Subcutaneous abdominal adipose tissue (tissue), 5 donors: ENCODE data around the gene CFAP299.
"Not testable (repeated sequence)": the region's sequence is repeated elsewhere in the genome, so short reads cannot be mapped to it uniquely, and the experiment has no call there.

Source experiments
- H3K27ac ChIP-seq: one replicate; pipeline ENCODE4 v1.7.0; 2013; ENCODE audit warnings: low read depth, mild to moderate bottlenecking, inconsistent platforms, low read length, moderate library complexity
- H3K27me3 ChIP-seq, 5 donors: one replicate each; pipeline ENCODE4 v1.7.0; 2013; ENCODE audit warnings: low read length in 5 of 5, inconsistent platforms in 1 of 5; ENCODE audit not compliant: control insufficient read depth in 5 of 5, insufficient read depth in 4 of 5
- H3K36me3 ChIP-seq, 5 donors: one replicate each; pipeline ENCODE4 v1.7.0; 2013; ENCODE audit warnings: low read length in 5 of 5; ENCODE audit not compliant: control insufficient read depth in 5 of 5, insufficient read depth in 5 of 5
- H3K4me1 ChIP-seq, 5 donors: one replicate each; pipeline ENCODE4 v1.7.0; 2013; ENCODE audit warnings: low read length in 5 of 5, mild to moderate bottlenecking in 3 of 5, moderate library complexity in 1 of 5; ENCODE audit not compliant: control insufficient read depth in 5 of 5, insufficient read depth in 5 of 5
- H3K4me3 ChIP-seq, 5 donors: one replicate each; pipeline ENCODE4 v1.7.0; 2013; ENCODE audit warnings: low read length in 5 of 5, low read depth in 1 of 5
- H3K9ac ChIP-seq, 5 donors: one replicate each; pipeline ENCODE4 v1.7.0; 2013; ENCODE audit warnings: low read length in 5 of 5, mild to moderate bottlenecking in 4 of 5, moderate library complexity in 3 of 5
- H3K9me3 ChIP-seq, 5 donors: one replicate each; pipeline ENCODE4 v1.7.0; 2013; ENCODE audit warnings: low read length in 5 of 5; ENCODE audit not compliant: control insufficient read depth in 5 of 5
- donor health status: healthy.
- donor health status: healthy.
- donor health status: healthy.
- donor health status: healthy.
- donor health status: healthy.

The CFAP299 gene

DNA sequence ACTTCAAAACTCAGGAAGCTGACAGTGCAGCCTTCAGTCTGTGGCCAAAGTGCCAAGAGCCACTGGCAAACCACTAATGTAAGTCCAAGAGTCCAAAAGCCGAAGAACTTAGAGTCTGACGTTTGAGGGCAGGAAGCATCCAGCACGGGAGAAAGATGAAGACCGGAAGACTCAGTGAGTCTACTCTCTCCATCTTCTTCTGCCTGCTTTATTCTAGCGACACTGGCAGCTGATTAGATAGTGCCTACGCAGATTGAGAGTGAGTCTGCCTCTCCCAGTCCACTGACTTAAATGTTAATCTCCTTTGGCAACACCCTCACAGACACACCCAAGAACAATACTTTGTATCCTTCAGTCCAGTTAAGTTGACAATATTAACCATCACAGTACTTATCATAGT lies 414.0 kb downstream of the CFAP299 start:
- H3K4me1 ChIP-seq, H3K27ac ChIP-seq, H3K27me3 ChIP-seq, H3K4me3 ChIP-seq, H3K9ac ChIP-seq, H3K36me3 ChIP-seq, H3K9me3 ChIP-seq: not testable (repeated sequence)

DNA sequence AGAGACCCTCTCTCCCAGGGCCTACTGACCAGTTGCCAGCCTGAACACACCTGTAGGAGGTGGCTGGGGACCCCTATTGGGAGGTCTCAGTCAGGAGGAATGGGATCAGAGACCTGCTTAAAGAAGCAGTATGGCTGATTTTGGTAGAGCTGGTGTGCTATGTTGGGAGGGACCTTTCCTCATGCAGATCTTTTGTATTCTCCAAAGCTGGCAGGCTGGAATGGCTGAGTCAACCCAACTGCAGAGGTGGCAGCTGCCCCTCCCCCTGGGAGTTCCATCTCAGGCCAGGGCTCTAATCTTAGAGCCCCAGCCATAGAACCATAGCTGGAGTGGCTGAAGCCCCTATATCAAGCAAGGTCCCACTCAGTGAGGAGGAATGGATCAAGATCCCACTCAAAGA lies 415.7 kb downstream of the CFAP299 start:
- H3K4me1 ChIP-seq: no peaks in the 10 kb centered on the region
- H3K36me3 ChIP-seq: no peaks in the 10 kb centered on the region
- no peaks in the 10 kb centered on the region for H3K27me3 ChIP-seq
- H3K9ac ChIP-seq: no peak overlapping the region
- no peaks in the 10 kb centered on the region for H3K9me3 ChIP-seq
- no peak overlapping the region for H3K27ac ChIP-seq
- no peak overlapping the region for H3K4me3 ChIP-seq

DNA sequence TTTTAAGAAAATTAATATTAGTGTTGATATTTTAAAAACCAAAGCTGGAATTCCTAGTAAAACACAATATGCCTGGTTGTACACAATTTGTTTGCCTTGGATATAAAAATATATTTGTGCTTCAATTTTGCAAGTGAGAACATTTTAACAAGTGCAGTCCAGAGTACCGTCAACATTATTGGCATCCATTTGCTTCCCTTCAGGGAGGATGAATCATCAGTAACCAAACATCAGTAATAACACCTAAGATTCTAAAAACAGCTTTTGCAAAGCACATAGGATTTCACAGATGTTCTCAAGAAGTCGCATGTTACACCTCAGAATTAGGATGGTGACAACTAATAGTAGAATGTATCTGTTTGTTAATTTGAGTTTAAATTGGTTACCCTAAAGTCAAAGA lies 432.4 kb downstream of the CFAP299 start:
- Histone ChIP-seq H3K9me3 (peaks cover 0 to 4% (median 0%) of the 10 kb centered on the region in 5 donors), H3K4me3 (no peak overlapping the region), H3K27me3 (no peaks in the 10 kb centered on the region), H3K9ac (no peak overlapping the region), H3K27ac (no peak overlapping the region), H3K36me3 (no peaks in the 10 kb centered on the region), H3K4me1 (no peaks in the 10 kb centered on the region)

DNA sequence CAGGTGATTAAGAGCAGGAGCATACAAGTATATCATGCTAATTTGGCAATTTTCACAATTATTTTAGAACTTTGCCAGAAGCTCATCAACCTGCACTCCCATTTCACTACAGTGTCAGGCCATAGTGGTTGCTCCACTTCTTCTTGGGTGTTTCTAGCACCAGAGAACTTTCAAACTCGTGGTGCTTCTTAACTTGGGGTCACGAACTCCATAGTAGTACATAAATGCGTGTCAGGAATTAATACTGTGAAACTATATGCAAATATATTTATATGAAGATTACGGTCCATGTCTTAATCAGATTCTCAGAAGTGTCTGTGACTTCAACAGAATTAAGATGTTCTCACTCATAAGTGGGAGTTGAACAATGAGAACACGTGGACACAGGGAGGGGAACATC lies 440.6 kb downstream of the CFAP299 start:
- Histone ChIP-seq H3K27ac (no peak overlapping the region), H3K9ac (no peak overlapping the region), H3K4me1 (no peaks in the 10 kb centered on the region), H3K36me3 (no peaks in the 10 kb centered on the region), H3K4me3 (no peak overlapping the region), H3K27me3 (no peaks in the 10 kb centered on the region), H3K9me3 (no peaks in the 10 kb centered on the region)

DNA sequence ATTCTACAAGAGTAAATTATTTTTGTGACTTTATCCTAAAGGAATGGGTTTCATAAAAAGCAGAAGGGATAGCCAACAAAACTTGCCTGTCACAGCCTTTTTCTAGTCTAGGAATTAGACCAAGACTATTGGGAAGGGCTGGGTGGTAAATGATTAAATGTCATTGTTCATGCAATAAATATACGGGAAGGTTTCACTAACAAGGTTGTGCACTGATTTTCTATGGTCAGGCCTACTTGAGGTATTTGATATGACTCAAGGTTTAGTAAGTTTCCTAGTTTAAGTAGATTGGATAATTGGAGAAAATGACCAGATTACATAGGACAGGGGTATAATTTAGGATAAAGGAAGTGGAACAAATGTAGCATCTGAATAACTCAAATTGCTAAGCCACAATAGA lies 445.9 kb downstream of the CFAP299 start:
- Histone ChIP-seq H3K9me3 (no peaks in the 10 kb centered on the region), H3K27ac (no peak overlapping the region), H3K36me3 (no peaks in the 10 kb centered on the region), H3K9ac (no peak overlapping the region), H3K4me1 (no peaks in the 10 kb centered on the region), H3K4me3 (no peak overlapping the region), H3K27me3 (no peaks in the 10 kb centered on the region)

DNA sequence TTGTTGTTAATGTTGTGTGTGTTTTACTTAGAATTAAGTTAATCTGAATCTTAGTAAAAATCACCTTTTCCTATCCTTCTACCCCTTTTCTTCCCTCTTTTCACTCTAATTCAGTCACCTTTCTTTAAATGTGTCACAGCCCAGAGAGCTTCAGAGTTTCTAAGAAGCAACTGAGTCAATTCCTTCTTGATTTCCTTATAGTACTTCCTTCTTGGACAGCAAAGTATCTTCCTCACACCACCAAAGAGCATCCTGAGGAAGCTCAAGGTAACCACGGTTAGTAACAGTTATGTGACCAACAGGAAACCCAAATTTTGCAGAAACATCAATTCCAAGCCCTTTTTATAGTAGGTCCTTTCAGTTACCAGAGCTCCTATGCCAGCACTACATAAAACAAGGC lies 451.8 kb downstream of the CFAP299 start:
- Histone ChIP-seq H3K36me3 (no peaks in the 10 kb centered on the region), H3K9ac (no peak overlapping the region), H3K27me3 (no peaks in the 10 kb centered on the region), H3K27ac (no peak overlapping the region), H3K4me1 (no peaks in the 10 kb centered on the region), H3K4me3 (no peak overlapping the region), H3K9me3 (no peaks in the 10 kb centered on the region)

DNA sequence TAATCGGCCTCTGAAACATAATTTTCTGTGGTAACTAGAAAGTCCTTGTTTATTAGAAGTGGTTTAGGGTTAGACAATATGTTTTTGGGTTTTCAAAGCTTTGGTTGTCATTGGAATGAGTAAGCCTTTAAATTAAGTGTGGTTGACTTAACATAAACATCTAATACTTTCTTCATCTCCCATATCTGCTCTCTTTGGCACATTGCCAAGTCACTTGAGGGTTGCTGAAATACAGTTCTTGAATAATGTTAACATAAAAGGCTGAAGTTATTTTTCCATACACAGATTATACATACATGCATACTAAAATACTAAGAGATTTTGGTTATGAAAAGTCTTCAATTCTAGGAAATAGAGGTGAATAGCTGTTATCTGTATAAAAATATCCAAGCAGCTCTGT lies 453.3 kb downstream of the CFAP299 start:
- H3K4me3 ChIP-seq: no peak overlapping the region
- no peaks in the 10 kb centered on the region for H3K36me3 ChIP-seq
- H3K9ac ChIP-seq: no peak overlapping the region
- no peaks in the 10 kb centered on the region for H3K27me3 ChIP-seq
- no peaks in the 10 kb centered on the region for H3K4me1 ChIP-seq
- no peaks in the 10 kb centered on the region for H3K9me3 ChIP-seq
- no peak overlapping the region for H3K27ac ChIP-seq

DNA sequence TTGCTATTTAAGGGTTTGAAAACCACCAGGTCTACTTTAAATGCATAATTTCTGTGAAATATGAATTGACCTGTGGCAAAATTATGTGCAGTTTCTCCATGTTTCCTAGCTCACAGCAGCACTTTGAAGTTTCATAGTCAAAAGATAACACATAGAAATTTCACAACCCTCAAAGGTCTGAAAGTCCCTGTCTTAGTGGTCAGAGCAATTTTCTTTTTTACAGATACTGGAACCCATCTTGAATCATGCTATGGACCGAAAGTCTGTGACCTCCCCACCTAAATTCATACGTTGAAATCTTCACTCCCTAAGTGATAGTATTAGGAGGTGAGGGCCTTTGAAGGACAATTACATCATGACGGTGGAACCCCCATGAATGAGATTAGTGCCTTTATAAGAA lies 454.6 kb downstream of the CFAP299 start:
- Histone ChIP-seq H3K36me3 (no peaks in the 10 kb centered on the region), H3K9me3 (peaks cover 0 to 8% (median 0%) of the 10 kb centered on the region in 5 donors), H3K4me3 (no peak overlapping the region), H3K27ac (no peak overlapping the region), H3K4me1 (no peaks in the 10 kb centered on the region), H3K9ac (no peak overlapping the region), H3K27me3 (no peaks in the 10 kb centered on the region)

DNA sequence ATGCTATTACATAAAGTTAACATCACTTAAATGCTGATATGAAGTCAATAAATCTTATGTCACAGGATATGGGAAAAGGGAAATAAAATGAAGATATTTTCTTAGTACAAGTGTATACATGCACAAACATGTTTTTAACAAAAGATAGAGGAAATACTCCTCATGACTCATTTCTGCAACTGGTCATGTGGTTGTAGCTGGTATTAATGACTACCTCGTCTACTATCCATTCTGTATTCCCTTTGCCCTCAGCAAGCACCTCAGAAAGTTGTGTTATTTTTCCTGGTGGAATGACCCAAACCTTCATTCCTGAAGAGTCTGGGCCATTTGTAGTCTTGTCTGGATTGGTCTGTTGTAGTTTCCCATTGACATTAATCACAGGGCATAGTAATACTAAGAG lies 458.1 kb downstream of the CFAP299 start:
- H3K36me3 ChIP-seq, H3K4me3 ChIP-seq, H3K4me1 ChIP-seq, H3K9ac ChIP-seq, H3K27ac ChIP-seq, H3K27me3 ChIP-seq: not testable (repeated sequence)
- peaks cover 2 to 29% (median 20%) of the 10 kb centered on the region in 5 donors for H3K9me3 ChIP-seq

DNA sequence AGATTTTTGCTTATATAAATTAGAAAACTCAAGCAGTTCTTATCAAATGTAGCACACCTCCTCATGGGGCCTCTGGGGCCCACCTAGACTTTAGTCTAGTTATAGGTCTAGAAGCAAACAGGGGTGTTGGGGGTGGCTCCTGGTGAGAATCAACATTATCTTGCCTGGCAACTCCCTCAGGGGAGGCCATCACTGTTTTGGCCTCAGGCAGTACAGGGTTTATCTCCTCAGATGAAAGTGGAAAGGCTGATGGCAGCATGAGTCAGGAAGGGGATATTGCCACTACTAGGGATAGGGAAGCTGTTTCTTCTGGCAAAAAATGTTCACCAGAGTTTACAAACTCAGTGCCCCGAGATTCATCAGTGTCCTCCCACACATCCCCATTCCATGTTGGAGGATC lies 462.6 kb downstream of the CFAP299 start:
- H3K27ac ChIP-seq: no peak overlapping the region
- H3K4me3 ChIP-seq: peak overlapping the region in 1 of 5 donors; percentile 33
- peaks cover 2 to 29% (median 20%) of the 10 kb centered on the region in 5 donors for H3K9me3 ChIP-seq
- no peak overlapping the region for H3K9ac ChIP-seq
- no peaks in the 10 kb centered on the region for H3K36me3 ChIP-seq
- H3K4me1 ChIP-seq: no peaks in the 10 kb centered on the region
- no peaks in the 10 kb centered on the region for H3K27me3 ChIP-seq

DNA sequence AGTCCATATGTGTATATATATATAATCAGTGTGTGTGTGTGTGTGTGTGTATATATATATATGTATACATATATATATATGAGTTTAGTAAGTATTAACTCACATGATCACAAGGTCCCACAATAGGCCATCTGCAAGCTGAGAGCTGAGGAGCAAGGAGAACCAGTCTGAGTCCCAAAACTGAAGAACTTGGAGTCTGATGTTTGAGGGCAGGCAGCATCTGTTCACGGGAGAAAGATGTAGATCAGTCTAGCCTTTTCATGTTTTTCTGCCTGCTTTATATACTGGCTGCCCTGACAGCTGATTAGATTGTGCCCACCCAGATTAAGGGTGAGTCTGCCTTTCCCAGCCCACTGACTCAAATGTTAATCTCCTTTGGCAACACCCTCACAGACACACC lies 465.2 kb downstream of the CFAP299 start:
- peaks cover 2 to 24% (median 20%) of the 10 kb centered on the region in 5 donors for H3K9me3 ChIP-seq
- not testable (repeated sequence) for H3K27ac ChIP-seq, H3K27me3 ChIP-seq, H3K4me1 ChIP-seq, H3K36me3 ChIP-seq, H3K9ac ChIP-seq, H3K4me3 ChIP-seq
